KMS-11 (cell line): ENCODE measurements around the gene TTC28.

Source experiments
- H2AFZ ChIP-seq: fragments of 200-600 bp; sonication (generic); 2 replicates; pipeline ENCODE4 v1.6.1; 2016; ENCODE audit warnings: antibody characterized with exemption, mixed run types, low read depth
- H3K27ac ChIP-seq: fragments of 200-600 bp; sonication (generic); 2 replicates; pipeline ENCODE4 v1.6.1; 2016; ENCODE audit warnings: mild to moderate bottlenecking, mixed run types
- H3K27me3 ChIP-seq: fragments of 200-600 bp; sonication (generic); 2 replicates; pipeline ENCODE4 v1.6.1; 2017; ENCODE audit warnings: mild to moderate bottlenecking, low read depth, mixed run types, moderate library complexity; ENCODE audit not compliant: insufficient read depth
- H3K36me3 ChIP-seq: fragments of 200-600 bp; sonication (generic); 2 replicates; pipeline ENCODE4 v1.6.1; 2017; ENCODE audit warnings: mild to moderate bottlenecking, mixed run types; ENCODE audit not compliant: insufficient read depth
- H3K4me1 ChIP-seq: fragments of 200-600 bp; sonication (generic); 2 replicates; pipeline ENCODE4 v1.6.1; 2016; ENCODE audit warnings: mild to moderate bottlenecking, low read depth, mixed run types; ENCODE audit not compliant: poor library complexity, severe bottlenecking
- H3K4me2 ChIP-seq: fragments of 200-600 bp; sonication (generic); 2 replicates; pipeline ENCODE4 v1.7.0; 2016; ENCODE audit warnings: mild to moderate bottlenecking, mixed run types
- H3K4me3 ChIP-seq: fragments of 200-600 bp; sonication (generic); IDR thresholded peaks from 2 replicates; pipeline ENCODE4 v1.6.1; 2017; ENCODE audit warnings: low read depth, low read length, mixed read lengths; ENCODE audit not compliant: insufficient read depth
- H3K79me2 ChIP-seq: fragments of 200-600 bp; sonication (generic); 2 replicates; pipeline ENCODE4 v1.6.1; 2016; ENCODE audit warnings: low read depth, mixed run types; ENCODE audit not compliant: insufficient read depth
- H3K9ac ChIP-seq: fragments of 200-600 bp; sonication (generic); 2 replicates; pipeline ENCODE4 v1.6.1; 2016; ENCODE audit warnings: mild to moderate bottlenecking, mixed run types
- H4K20me1 ChIP-seq: fragments of 200-600 bp; sonication (generic); 2 replicates; pipeline ENCODE4 v1.6.1; 2016; ENCODE audit warnings: mild to moderate bottlenecking, mixed run types; ENCODE audit not compliant: insufficient read depth
- CTCF ChIP-seq: fragments of 200-600 bp; sonication (generic); conservative IDR thresholded peaks from 2 replicates; pipeline ENCODE4 v1.6.1; 2017; ENCODE audit warnings: low read depth, mild to moderate bottlenecking, antibody characterized with exemption, low read length, moderate library complexity, mixed read lengths

TTC28 gene

GRCh38 chr22:28027453-28028448 lies 651.9 kb downstream of the TTC28 start:
- Histone ChIP-seq H3K4me3 (no peak overlapping the region), H3K9ac (no peak overlapping the region), H4K20me1 (no peaks in the 10 kb centered on the region), H3K4me1 (no peaks in the 10 kb centered on the region), H3K27ac (no peak overlapping the region), H2AFZ (no peak overlapping the region), H3K79me2 (no peaks in the 10 kb centered on the region), H3K4me2 (no peak overlapping the region), H3K36me3 (no peaks in the 10 kb centered on the region), H3K27me3 (no peaks in the 10 kb centered on the region)
- no peak for TF ChIP-seq CTCF

- no peak for TF ChIP-seq CTCF
- no peak overlapping the region for H3K4me3 ChIP-seq
- no peaks in the 10 kb centered on the region for H3K79me2 ChIP-seq
- no peak overlapping the region for H3K27ac ChIP-seq
- H3K36me3 ChIP-seq: no peaks in the 10 kb centered on the region
- H3K9ac ChIP-seq: no peak overlapping the region
- H3K4me2 ChIP-seq: no peak overlapping the region
- no peaks in the 10 kb centered on the region for H3K27me3 ChIP-seq
- H3K4me1 ChIP-seq: no peaks in the 10 kb centered on the region
- H2AFZ ChIP-seq: no peak overlapping the region
- H4K20me1 ChIP-seq: no peaks in the 10 kb centered on the region
Observed at GRCh38 chr22:28025866-28026575, 653.6 kb downstream of the TTC28 start.

- no peak for TF ChIP-seq CTCF
- Histone ChIP-seq H3K4me2 (no peak overlapping the region), H3K9ac (no peak overlapping the region), H3K79me2 (no peaks in the 10 kb centered on the region), H3K4me1 (peaks cover under 1% of the 10 kb centered on the region), H3K27ac (no peak overlapping the region), H3K27me3 (no peaks in the 10 kb centered on the region), H3K36me3 (no peaks in the 10 kb centered on the region), H2AFZ (no peak overlapping the region), H4K20me1 (no peaks in the 10 kb centered on the region), H3K4me3 (no peak overlapping the region)
Observed at GRCh38 chr22:28025333-28025732, 654.3 kb downstream of the TTC28 start.

GRCh38 chr22:28024422-28024888 lies 655.2 kb downstream of the TTC28 start:
- Histone ChIP-seq H3K9ac (no peak overlapping the region), H3K79me2 (no peaks in the 10 kb centered on the region), H3K4me2 (no peak overlapping the region), H3K4me1 (peaks cover 10% of the 10 kb centered on the region), H3K27ac (no peak overlapping the region), H3K27me3 (no peaks in the 10 kb centered on the region), H3K36me3 (no peaks in the 10 kb centered on the region), H3K4me3 (no peak overlapping the region), H2AFZ (no peak overlapping the region), H4K20me1 (no peaks in the 10 kb centered on the region)
- TF ChIP-seq CTCF: no peak
